AG09319 (cell line): Measurements from ENCODE around the gene INA.
"Not testable (repeated sequence)": the region's sequence is repeated elsewhere in the genome, so short reads cannot be mapped to it uniquely, and the experiment has no call there.

Experiments used
- DNase-seq: peaks from one replicate; pipeline ENCODE4 v3.0.0-alpha.2; 2010; ENCODE audit warnings: low read depth; ENCODE audit errors: extremely low read depth
- TF ChIP-seq, protein P1 (sequence below): IDR thresholded peaks from 2 replicates; pipeline ENCODE4 v1.5.1; 2011; ENCODE audit warnings: low read depth, mild to moderate bottlenecking, inconsistent platforms, low read length, moderate library complexity

The INA gene

DNA sequence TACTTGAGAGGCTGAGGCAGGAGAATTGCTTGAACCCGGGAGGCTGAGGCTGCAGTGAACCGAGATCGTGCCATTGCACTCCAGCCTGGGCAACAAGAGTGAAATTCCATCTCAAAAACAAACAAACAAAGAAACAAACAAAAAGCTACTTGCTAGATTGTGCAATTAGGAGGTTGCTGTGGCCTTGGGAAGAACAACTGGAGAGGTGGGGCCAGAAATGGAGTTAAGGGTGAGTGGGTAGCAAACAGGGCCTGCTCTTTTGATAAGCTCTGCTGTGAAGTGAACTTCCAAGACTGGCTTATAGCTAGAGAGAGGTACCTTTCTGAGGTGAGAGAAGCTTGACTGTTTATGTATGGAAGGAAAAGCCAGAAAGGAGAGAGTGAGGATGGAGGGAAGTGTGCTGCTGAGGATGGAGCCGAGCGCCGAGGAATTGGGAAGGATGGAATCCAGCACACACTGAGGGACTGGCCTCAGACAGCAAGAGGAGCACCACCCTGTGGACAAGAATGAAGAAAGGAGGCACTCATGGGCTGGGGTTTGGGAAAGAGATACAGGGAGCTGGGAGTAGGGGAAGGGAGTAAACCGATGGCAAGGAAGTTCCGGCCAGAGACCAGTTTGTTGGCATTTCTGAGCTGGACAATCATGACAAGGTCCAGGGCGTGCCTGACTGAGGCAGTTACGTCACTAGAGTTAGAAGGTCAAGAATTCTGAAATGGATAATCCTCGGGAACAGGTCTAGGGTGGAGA lies 38.3 kb upstream of the INA start:
- TF ChIP-seq, protein P1, sequence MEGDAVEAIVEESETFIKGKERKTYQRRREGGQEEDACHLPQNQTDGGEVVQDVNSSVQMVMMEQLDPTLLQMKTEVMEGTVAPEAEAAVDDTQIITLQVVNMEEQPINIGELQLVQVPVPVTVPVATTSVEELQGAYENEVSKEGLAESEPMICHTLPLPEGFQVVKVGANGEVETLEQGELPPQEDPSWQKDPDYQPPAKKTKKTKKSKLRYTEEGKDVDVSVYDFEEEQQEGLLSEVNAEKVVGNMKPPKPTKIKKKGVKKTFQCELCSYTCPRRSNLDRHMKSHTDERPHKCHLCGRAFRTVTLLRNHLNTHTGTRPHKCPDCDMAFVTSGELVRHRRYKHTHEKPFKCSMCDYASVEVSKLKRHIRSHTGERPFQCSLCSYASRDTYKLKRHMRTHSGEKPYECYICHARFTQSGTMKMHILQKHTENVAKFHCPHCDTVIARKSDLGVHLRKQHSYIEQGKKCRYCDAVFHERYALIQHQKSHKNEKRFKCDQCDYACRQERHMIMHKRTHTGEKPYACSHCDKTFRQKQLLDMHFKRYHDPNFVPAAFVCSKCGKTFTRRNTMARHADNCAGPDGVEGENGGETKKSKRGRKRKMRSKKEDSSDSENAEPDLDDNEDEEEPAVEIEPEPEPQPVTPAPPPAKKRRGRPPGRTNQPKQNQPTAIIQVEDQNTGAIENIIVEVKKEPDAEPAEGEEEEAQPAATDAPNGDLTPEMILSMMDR: peak; percentile 60
- DNase-seq: peak; percentile 36

DNA sequence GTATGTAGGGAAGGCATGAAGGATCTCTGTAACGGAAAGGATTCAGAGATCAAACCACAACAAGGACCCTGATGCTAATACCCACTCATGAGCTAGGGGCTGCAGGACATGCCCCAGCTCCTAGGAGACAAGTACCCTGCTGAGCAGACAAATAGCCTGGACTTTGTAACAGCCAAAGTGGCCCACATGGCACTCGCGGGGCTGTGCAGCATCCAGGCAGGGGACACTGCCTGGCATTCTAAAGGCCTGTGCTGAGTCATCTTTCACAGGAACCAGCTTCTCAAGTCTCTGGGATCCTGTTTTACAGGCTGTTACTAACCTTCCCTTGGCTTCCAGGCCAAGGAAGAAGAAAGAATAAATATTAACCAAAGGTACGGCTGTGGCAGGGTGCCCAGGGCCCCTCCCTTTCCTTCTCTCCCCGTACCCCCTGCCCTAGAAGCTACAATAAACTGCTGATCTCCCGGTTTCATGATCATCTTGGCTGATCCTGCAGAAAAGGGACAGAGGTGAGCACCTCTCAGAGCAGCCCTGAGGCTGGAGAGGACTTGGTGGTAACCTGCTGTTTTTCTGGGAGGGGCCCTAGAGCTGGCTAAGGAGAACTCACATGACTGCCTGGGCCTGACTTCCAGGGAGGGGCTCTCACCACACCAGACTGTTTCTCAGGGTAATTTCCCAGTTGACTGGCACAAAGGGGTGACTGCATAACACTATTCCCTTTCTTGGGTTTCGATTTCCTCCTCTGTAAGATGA lies 35.5 kb upstream of the INA start:
- TF ChIP-seq, protein P1: no peak
- DNase-seq: no peak

DNA sequence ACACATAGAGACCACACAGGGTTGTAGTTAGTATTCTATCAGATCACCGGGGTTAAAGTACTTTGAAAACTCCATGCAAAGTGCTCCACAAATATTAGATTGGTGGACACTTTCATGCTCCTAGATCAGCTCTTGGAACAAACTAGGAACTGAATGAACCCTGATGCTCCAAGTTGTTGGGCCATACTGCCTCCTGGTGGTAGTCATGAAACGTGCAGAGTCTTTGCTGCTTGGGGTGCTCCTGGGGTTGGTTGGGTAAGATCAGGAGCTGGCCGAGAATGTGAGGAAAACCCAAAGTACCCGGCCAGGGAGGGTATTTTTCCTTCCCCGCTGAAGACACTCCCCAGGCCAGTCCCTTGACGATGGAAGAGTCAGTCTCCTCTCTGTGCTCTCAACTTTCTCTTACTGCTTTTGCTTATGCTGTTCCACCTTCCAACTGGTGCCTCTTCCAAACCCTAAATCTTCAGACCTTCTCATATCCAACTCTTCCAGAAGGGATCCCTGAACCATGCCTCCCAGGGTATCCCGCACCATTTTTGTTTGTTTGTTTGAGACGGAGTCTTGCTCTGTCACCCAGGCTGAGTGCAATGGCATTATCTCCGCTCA lies 32.2 kb upstream of the INA start:
- TF ChIP-seq, protein P1: peak; percentile 96

DNA sequence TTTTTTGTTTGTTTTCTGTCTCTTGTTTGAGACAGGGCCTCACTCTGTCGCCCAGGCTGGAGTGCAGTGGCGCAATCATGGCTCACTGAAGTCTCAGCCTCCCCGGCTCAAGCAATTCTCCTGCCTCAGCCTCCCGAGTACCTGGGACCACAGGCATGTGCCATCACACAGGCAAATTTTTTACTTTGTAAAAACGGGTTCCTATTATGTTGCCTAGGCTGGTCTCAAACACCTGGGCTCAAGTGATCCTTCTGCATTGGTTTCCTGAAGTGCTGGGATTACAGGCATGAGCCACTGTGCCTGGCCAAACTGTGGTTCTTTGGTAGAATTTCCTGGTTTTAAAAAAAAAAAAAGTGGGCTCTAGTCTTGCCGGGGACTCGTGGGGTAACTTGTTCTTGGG lies 31.4 kb upstream of the INA start, which contains the start of gene RPEL1:
RPEL1 (plus strand) TSS at position 301 of the 400 bp plus-strand sequence. CDS start 110 bp downstream, outside the sequence.
- not testable (repeated sequence) for DNase-seq

More for the DNA sequence above, 32.2 kb upstream of the INA start:
- peak; percentile 59 for DNase-seq

DNA sequence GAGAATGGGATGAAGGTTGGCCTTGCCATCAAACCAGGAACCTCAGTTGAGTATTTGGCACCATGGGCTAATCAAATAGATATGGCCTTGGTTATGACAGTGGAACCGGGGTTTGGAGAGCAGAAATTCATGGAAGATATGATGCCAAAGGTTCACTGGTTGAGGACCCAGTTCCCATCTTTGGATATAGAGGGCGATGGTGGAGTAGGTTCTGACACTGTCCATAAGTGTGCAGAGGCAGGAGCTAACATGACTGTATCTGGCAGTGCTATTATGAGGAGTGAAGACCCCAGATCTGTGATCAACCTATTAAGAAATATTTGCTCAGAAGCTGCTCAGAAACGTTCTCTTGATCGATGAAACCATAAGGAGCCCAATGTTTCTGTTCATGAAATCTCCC lies 30.6 kb upstream of the INA start:
- TF ChIP-seq, protein P1: no peak; the same call in none of the 2 replicates
- no peak for DNase-seq

DNA sequence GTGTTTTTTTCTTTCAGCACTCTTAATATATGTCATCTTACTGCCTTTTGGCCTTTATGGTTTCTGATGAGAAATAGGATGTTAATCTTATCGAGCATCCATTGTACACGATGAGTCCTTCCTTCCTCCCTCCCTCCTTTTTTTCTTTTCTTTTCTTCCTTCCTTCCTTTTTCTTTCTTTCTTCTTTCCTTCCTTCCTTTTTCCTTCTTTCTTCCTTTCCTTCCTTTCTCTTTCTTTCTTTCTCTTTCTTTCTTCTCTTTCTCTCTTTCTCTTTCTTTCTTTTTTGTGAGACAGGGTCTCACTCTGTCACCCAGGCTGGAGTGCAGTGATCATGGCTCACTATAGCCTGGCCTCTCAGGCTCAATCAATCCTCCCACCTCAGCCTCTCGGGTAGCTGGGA lies 22.8 kb upstream of the INA start:
- no peak for DNase-seq
- TF ChIP-seq, protein P1: no peak

DNA sequence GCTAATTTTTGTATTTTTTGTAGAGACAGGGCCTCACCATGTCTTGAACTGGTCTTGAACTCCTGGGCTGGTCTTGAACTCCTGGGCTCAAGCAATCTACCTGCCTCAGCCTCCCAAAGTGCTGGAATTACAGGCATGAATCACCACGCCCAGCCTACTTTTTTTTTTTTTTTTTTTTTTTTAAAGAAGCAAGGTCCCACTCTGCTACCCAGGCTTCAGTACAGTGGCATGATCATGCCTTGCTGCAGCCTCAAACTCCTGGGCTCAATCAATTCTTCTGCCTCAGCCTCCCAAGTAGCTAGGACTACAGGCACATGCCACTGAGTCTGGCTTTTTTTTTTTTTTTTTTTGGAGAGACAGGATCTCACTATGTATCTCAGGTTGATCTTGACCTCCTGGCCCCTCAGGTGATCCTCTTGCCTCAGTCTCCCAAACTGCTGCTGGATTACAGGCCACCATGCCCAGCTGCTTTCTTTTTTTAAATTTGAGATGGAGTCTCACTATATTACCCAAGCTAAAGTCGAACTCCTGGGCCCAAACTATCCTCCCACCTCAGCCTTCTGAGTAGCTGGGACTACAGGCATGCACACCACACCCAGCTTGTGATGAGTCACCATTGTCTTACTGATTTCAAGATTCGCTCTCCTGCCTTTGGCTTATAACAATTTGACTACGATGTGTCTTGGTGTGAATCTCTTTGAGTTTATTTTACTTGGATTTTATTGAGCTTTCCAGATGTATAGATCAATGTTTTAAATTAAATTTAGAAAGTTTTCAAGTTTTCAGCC lies 22.2 kb upstream of the INA start:
- DNase-seq: no peak
- TF ChIP-seq, protein P1: no peak
